GM10266 (cell line): ENCODE data around the gene MIX23.

Experiments
- DNase-seq: peaks from one replicate; pipeline ENCODE4 v3.0.0; 2012; ENCODE audit errors: extremely low spot score
- TF ChIP-seq, protein P1 (sequence below): IDR thresholded peaks from 2 replicates; pipeline ENCODE4 v1.5.1; 2012; ENCODE audit warnings: mild to moderate bottlenecking, low read depth; ENCODE audit not compliant: control insufficient read depth, insufficient read depth; ENCODE audit errors: missing control alignments

Gene MIX23

DNA sequence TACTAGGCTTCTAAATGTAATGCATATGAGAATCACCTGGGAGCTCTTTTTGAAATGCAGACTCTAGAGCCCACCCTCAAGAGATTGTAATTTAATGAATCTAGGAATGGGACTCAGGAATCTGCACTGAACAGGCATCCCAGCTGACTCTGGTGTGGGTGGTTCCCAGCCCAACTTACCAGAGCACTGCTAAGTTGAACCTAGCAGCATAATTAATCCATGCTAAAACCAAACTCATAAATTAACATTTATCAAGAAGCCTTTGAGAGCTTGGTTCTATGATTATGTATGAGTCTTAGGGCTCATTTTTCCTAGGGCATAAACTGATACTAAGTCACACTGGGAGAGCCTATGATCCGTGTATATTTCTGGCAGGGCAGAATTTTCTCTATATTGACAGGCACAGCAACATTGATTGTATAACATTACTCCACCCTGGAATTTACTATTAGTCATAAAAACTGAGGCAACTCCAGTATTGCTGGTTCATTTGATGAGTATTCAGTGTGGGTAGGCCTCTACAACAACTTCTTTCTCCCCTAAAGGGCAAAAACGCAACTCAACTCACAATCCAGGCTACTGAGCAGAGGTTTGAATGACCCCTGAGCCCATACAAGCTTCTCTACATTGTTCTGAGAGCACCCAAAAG is 68.7 kb downstream of the MIX23 start:
- DNase-seq, result no peak
- TF ChIP-seq, protein P1, sequence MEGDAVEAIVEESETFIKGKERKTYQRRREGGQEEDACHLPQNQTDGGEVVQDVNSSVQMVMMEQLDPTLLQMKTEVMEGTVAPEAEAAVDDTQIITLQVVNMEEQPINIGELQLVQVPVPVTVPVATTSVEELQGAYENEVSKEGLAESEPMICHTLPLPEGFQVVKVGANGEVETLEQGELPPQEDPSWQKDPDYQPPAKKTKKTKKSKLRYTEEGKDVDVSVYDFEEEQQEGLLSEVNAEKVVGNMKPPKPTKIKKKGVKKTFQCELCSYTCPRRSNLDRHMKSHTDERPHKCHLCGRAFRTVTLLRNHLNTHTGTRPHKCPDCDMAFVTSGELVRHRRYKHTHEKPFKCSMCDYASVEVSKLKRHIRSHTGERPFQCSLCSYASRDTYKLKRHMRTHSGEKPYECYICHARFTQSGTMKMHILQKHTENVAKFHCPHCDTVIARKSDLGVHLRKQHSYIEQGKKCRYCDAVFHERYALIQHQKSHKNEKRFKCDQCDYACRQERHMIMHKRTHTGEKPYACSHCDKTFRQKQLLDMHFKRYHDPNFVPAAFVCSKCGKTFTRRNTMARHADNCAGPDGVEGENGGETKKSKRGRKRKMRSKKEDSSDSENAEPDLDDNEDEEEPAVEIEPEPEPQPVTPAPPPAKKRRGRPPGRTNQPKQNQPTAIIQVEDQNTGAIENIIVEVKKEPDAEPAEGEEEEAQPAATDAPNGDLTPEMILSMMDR, result no peak

DNA sequence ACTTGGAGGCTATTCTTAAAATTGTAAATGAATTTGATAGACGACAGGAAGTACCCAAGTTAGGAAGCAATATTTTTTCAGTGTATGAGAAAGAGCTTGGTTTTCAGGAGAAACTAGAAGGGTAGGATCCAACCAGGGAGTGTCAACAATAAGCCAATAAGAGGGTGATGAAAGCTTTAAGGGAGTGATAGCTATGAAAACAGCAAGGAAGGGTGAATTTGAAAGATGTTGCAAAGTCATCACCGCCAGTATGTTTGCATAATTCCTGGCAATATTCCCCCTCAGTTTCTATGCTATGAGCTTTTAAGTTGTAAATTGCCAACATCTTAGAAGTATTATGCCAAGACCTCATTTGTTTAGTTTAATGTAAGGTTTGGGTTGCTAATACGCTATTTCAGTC is 69.8 kb downstream of the MIX23 start:
- TF ChIP-seq, protein P1, result no peak

DNA sequence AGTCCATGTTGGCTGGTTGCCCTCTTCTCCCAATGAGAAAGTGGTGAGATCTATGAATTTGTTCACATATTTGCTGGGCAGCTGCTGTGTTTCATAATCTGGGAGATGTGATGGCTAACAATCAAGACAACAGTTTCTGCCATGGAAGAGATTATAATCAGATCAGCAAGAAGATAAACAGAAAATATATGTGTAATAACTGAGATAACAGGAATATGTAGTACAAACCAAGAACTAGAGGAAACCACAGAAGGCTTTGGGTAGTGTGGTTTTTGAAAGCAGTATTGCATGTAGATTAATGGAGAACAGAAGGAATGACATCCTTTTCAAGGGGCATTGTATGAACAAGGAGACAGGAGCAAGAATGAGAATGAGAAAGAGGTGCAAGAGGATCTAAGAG is 70.2 kb downstream of the MIX23 start:
- TF ChIP-seq, protein P1, result no peak
- no peak for DNase-seq

More for the DNA sequence above, 69.8 kb downstream of the MIX23 start:
- DNase-seq, result no peak

DNA sequence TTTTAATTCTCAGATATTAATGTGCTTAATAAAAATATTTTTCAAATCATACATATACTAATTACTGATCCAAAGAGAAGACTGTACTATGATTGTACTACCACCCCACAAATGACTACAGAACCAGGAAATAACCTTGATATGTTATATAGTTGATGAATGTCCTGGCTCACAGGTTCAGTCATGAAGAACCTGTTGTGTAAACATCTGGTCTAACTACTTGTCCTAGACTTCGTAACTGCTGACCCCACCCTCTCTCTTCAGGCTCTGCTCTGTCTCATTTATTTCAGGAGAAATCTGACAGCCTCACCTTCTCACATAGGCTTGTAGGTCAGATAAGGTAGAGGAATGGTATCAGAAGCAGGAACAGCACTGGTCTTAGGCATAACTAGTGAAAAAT is 72.7 kb downstream of the MIX23 start:
- TF ChIP-seq, protein P1, result no peak
- DNase-seq, result no peak
